ENCODE data around the gene SLIT3.

DNA sequence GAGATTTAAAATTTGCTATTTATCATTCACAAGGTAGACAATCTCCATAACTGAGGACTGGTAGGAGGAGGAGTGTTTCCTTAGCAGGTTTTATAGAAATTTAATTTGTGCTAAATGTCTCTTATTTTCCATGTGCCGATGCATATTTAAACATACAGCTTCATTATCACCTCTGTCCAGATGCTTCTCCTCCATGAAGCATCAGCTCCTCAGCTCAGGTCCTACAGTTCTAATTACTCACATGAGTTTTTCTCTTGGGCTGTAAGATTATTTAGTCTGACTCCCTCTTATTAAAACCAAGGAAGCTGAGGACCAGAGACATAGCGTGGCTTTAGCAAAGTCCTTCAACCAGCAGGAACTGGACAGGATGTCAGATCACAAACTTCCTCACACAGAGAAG lies 421.6 kb downstream of the SLIT3 start:
- TF ChIP-seq, protein P1, sequence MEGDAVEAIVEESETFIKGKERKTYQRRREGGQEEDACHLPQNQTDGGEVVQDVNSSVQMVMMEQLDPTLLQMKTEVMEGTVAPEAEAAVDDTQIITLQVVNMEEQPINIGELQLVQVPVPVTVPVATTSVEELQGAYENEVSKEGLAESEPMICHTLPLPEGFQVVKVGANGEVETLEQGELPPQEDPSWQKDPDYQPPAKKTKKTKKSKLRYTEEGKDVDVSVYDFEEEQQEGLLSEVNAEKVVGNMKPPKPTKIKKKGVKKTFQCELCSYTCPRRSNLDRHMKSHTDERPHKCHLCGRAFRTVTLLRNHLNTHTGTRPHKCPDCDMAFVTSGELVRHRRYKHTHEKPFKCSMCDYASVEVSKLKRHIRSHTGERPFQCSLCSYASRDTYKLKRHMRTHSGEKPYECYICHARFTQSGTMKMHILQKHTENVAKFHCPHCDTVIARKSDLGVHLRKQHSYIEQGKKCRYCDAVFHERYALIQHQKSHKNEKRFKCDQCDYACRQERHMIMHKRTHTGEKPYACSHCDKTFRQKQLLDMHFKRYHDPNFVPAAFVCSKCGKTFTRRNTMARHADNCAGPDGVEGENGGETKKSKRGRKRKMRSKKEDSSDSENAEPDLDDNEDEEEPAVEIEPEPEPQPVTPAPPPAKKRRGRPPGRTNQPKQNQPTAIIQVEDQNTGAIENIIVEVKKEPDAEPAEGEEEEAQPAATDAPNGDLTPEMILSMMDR (IDR thresholded peaks at IDR 0.05; ENCODE audit: insufficient read depth, low read length, poor library complexity, severe bottlenecking) = no peak
- TF ChIP-seq EZH2phosphoT487 (conservative IDR thresholded peaks at IDR 0.05; ENCODE audit: low read length) = no peak

Measured in SU-DHL-6 (cell line).